ENCODE data around the gene ISCU. TPM values are rescaled to one million over a fixed set of nuclear protein-coding genes. Genes with fewer than 3 reads are reported as not detected.

Gene ISCU
- total and polyA plus RNA-seq, 9 of the 15 experiments (the other 6 are each of a cell fraction or from before 2014, with no cell fraction given): 15.9 to 92.5 (median 77.3) TPM

DNA sequence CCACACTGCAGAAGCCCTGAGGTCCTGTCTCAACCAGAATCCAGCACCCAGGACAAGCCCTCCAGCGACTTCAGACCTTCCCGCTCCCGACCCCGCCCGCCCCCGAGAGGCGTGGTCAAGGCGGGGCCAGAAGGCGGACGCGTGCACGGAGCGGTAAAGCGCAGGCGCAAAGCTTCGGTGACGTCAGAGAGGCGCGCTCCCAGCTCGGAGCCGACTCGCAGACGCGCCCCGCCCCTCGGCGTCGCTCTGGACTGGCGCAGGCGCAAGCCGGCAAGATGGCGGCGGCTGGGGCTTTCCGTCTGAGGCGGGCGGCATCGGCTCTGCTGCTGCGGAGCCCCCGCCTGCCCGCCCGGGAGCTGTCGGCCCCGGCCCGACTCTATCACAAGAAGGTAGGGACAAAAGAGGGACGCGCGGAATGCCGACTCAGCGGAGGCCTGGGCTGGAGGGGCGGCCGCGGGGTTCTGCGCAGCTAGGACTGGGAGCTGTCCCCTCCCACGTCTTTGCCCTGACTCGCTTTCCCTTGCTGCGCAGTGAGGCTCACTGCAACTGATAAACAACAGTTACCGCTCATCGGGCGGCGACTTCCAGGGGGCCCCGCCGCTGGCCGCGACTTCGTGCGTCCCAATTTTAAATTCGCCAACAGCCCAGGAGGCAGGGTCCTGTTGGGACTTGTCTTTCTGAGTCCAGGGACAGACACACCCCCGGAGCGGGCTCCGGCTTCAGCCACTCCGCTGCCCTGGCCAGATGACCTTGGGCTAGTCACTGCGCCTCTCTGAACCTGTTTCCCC, at the start of gene ISCU (continued):
- TF ChIP-seq CHD4 (IDR thresholded peaks at IDR 0.05; ENCODE audit: insufficient read depth, insufficient replicate concordance, low read depth, low read length, poor library complexity, severe bottlenecking): no peak
- TF ChIP-seq EWSR1 (IDR thresholded peaks at IDR 0.05; ENCODE audit: borderline replicate concordance, low read depth, partially characterized antibody): no peak
- TF ChIP-seq ZNF764 (CRISPR knock-in tag; IDR thresholded peaks at IDR 0.05; ENCODE audit: low read depth): no peak
- no peak for TF ChIP-seq HNRNPUL1 (IDR thresholded peaks at IDR 0.05; ENCODE audit: low read length)
- TF ChIP-seq, protein P1, sequence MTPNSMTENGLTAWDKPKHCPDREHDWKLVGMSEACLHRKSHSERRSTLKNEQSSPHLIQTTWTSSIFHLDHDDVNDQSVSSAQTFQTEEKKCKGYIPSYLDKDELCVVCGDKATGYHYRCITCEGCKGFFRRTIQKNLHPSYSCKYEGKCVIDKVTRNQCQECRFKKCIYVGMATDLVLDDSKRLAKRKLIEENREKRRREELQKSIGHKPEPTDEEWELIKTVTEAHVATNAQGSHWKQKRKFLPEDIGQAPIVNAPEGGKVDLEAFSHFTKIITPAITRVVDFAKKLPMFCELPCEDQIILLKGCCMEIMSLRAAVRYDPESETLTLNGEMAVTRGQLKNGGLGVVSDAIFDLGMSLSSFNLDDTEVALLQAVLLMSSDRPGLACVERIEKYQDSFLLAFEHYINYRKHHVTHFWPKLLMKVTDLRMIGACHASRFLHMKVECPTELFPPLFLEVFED (CRISPR knock-in tag; conservative IDR thresholded peaks at IDR 0.05): no peak
- peak; percentile 96 for TF ChIP-seq MTA1 (IDR thresholded peaks at IDR 0.05; ENCODE audit: borderline replicate concordance)
- TF ChIP-seq KDM2B (CRISPR knock-in tag; IDR thresholded peaks at IDR 0.05): 0 out of 2 replicates have a peak, but pooled peaks have one; percentile 19
- no peak for TF ChIP-seq TRIM24 (IDR thresholded peaks at IDR 0.05)
- no peak for TF ChIP-seq PRPF4 (IDR thresholded peaks at IDR 0.05; ENCODE audit: insufficient read depth, low read depth, low read length, poor library complexity, severe bottlenecking)
- TF ChIP-seq ZNF76 (CRISPR knock-in tag; IDR thresholded peaks at IDR 0.05; ENCODE audit: borderline replicate concordance): no peak
- no peak for TF ChIP-seq SREBF2 (CRISPR knock-in tag; IDR thresholded peaks at IDR 0.05)
- TF ChIP-seq ZNF184 (CRISPR knock-in tag; IDR thresholded peaks at IDR 0.05): no peak
- no peak for TF ChIP-seq FOXK1 (CRISPR knock-in tag; IDR thresholded peaks at IDR 0.05; ENCODE audit: borderline replicate concordance)
- TF ChIP-seq, protein P2, sequence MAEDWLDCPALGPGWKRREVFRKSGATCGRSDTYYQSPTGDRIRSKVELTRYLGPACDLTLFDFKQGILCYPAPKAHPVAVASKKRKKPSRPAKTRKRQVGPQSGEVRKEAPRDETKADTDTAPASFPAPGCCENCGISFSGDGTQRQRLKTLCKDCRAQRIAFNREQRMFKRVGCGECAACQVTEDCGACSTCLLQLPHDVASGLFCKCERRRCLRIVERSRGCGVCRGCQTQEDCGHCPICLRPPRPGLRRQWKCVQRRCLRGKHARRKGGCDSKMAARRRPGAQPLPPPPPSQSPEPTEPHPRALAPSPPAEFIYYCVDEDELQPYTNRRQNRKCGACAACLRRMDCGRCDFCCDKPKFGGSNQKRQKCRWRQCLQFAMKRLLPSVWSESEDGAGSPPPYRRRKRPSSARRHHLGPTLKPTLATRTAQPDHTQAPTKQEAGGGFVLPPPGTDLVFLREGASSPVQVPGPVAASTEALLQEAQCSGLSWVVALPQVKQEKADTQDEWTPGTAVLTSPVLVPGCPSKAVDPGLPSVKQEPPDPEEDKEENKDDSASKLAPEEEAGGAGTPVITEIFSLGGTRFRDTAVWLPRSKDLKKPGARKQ (CRISPR knock-in tag; IDR thresholded peaks at IDR 0.05): no peak
- no peak for TF ChIP-seq ZNF668 (CRISPR knock-in tag; IDR thresholded peaks at IDR 0.05)
- TF ChIP-seq, protein P3, sequence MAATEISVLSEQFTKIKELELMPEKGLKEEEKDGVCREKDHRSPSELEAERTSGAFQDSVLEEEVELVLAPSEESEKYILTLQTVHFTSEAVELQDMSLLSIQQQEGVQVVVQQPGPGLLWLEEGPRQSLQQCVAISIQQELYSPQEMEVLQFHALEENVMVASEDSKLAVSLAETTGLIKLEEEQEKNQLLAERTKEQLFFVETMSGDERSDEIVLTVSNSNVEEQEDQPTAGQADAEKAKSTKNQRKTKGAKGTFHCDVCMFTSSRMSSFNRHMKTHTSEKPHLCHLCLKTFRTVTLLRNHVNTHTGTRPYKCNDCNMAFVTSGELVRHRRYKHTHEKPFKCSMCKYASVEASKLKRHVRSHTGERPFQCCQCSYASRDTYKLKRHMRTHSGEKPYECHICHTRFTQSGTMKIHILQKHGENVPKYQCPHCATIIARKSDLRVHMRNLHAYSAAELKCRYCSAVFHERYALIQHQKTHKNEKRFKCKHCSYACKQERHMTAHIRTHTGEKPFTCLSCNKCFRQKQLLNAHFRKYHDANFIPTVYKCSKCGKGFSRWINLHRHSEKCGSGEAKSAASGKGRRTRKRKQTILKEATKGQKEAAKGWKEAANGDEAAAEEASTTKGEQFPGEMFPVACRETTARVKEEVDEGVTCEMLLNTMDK (IDR thresholded peaks at IDR 0.05; ENCODE audit: borderline replicate concordance, insufficient read depth, low read depth, low read length, poor library complexity, severe bottlenecking): no peak
- TF ChIP-seq BDP1 (IDR thresholded peaks at IDR 0.05; ENCODE audit: insufficient read depth, insufficient read length): no peak
- TF ChIP-seq ZKSCAN8 (CRISPR knock-in tag; IDR thresholded peaks at IDR 0.05): no peak
- peak; percentile 49 for TF ChIP-seq PHF20 (IDR thresholded peaks at IDR 0.05; ENCODE audit: partially characterized antibody)
- TF ChIP-seq ZNF324 (CRISPR knock-in tag; IDR thresholded peaks at IDR 0.05): no peak
- TF ChIP-seq ZNF695 (CRISPR knock-in tag; IDR thresholded peaks at IDR 0.05): no peak
- TF ChIP-seq HMG20A (CRISPR knock-in tag; conservative IDR thresholded peaks at IDR 0.05): no peak
- TF ChIP-seq CEBPG (CRISPR knock-in tag; IDR thresholded peaks at IDR 0.05): no peak
- no peak for TF ChIP-seq CEBPG (tag; conservative IDR thresholded peaks at IDR 0.05 in 1 of 2, IDR thresholded peaks at IDR 0.05 in 1 of 2)
- no peak for TF ChIP-seq ZSCAN32 (CRISPR knock-in tag; IDR thresholded peaks at IDR 0.05)
